ENCODE results near the gene ZNF384.

- no peak for TF ChIP-seq EZH2phosphoT487 (IDR thresholded peaks at IDR 0.05; ENCODE audit: borderline replicate concordance, low read depth, low read length)
- TF ChIP-seq, protein P1, sequence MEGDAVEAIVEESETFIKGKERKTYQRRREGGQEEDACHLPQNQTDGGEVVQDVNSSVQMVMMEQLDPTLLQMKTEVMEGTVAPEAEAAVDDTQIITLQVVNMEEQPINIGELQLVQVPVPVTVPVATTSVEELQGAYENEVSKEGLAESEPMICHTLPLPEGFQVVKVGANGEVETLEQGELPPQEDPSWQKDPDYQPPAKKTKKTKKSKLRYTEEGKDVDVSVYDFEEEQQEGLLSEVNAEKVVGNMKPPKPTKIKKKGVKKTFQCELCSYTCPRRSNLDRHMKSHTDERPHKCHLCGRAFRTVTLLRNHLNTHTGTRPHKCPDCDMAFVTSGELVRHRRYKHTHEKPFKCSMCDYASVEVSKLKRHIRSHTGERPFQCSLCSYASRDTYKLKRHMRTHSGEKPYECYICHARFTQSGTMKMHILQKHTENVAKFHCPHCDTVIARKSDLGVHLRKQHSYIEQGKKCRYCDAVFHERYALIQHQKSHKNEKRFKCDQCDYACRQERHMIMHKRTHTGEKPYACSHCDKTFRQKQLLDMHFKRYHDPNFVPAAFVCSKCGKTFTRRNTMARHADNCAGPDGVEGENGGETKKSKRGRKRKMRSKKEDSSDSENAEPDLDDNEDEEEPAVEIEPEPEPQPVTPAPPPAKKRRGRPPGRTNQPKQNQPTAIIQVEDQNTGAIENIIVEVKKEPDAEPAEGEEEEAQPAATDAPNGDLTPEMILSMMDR (conservative IDR thresholded peaks at IDR 0.05; ENCODE audit: low read length), result no peak
Measured at GRCh38 chr12:6653342-6653741, 35.8 kb downstream of the ZNF384 start.

Measured in OCI-LY7 (cell line).